ENCODE results near the gene TAS2R8.

DNA sequence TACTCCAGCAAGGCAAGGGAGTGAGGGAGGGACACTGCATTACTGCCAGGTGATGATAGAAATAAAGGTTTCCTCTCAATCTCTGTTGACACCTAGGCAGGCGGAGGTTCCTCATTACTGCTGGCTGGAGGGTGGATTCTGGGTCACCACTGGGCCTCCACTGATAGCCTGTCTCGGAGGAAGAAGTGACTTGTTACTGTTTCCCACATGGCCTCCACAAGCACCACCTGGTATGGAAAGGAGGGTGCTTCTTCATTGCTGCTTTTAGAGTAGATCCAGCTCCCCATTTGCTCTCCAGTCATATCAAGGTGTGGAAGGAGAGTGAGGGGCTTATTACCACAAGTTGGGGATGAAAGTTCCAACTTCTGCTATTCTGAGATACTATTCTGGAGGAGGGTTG is 35.8 kb upstream of the TAS2R8 start:
- TF ChIP-seq, protein P1, sequence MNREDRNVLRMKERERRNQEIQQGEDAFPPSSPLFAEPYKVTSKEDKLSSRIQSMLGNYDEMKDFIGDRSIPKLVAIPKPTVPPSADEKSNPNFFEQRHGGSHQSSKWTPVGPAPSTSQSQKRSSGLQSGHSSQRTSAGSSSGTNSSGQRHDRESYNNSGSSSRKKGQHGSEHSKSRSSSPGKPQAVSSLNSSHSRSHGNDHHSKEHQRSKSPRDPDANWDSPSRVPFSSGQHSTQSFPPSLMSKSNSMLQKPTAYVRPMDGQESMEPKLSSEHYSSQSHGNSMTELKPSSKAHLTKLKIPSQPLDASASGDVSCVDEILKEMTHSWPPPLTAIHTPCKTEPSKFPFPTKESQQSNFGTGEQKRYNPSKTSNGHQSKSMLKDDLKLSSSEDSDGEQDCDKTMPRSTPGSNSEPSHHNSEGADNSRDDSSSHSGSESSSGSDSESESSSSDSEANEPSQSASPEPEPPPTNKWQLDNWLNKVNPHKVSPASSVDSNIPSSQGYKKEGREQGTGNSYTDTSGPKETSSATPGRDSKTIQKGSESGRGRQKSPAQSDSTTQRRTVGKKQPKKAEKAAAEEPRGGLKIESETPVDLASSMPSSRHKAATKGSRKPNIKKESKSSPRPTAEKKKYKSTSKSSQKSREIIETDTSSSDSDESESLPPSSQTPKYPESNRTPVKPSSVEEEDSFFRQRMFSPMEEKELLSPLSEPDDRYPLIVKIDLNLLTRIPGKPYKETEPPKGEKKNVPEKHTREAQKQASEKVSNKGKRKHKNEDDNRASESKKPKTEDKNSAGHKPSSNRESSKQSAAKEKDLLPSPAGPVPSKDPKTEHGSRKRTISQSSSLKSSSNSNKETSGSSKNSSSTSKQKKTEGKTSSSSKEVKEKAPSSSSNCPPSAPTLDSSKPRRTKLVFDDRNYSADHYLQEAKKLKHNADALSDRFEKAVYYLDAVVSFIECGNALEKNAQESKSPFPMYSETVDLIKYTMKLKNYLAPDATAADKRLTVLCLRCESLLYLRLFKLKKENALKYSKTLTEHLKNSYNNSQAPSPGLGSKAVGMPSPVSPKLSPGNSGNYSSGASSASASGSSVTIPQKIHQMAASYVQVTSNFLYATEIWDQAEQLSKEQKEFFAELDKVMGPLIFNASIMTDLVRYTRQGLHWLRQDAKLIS (CRISPR knock-in tag; IDR thresholded peaks at IDR 0.05; ENCODE audit: borderline replicate concordance): no peak
- TF ChIP-seq TEAD4 (CRISPR knock-in tag; IDR thresholded peaks at IDR 0.05): no peak
- no peak for TF ChIP-seq USF2 (CRISPR knock-in tag; IDR thresholded peaks at IDR 0.05)
- no peak for TF ChIP-seq CTCF (IDR thresholded peaks at IDR 0.05)
- TF ChIP-seq HMGA2 (CRISPR knock-in tag; IDR thresholded peaks at IDR 0.05): no peak
- TF ChIP-seq ARID4B (CRISPR knock-in tag; IDR thresholded peaks at IDR 0.05; ENCODE audit: borderline replicate concordance): no peak
- no peak for TF ChIP-seq ELF4 (CRISPR knock-in tag; IDR thresholded peaks at IDR 0.05; ENCODE audit: low read depth)
- no peak for TF ChIP-seq SP1 (CRISPR knock-in tag; conservative IDR thresholded peaks at IDR 0.05)
- TF ChIP-seq TEAD1 (CRISPR knock-in tag; IDR thresholded peaks at IDR 0.05): no peak
- no peak for TF ChIP-seq ZNF121 (CRISPR knock-in tag; IDR thresholded peaks at IDR 0.05)
- no peak for TF ChIP-seq ZNF219 (CRISPR knock-in tag; IDR thresholded peaks at IDR 0.05; ENCODE audit: borderline replicate concordance)
- TF ChIP-seq, protein P2, sequence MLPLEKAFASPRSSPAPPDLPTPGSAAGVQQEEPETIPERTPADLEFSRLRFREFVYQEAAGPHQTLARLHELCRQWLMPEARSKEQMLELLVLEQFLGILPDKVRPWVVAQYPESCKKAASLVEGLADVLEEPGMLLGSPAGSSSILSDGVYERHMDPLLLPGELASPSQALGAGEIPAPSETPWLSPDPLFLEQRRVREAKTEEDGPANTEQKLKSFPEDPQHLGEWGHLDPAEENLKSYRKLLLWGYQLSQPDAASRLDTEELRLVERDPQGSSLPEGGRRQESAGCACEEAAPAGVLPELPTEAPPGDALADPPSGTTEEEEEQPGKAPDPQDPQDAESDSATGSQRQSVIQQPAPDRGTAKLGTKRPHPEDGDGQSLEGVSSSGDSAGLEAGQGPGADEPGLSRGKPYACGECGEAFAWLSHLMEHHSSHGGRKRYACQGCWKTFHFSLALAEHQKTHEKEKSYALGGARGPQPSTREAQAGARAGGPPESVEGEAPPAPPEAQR (CRISPR knock-in tag; IDR thresholded peaks at IDR 0.05): no peak
- TF ChIP-seq ZNF263 (CRISPR knock-in tag; IDR thresholded peaks at IDR 0.05; ENCODE audit: low read depth): no peak
